GM23248 (cell line): ENCODE results near the gene P2RX4. TPM values are rescaled to one million over a fixed set of nuclear protein-coding genes. Genes with fewer than 3 reads are reported as not detected.
"Not testable (repeated sequence)": the region's sequence is repeated elsewhere in the genome, so short reads cannot be mapped to it uniquely, and the experiment has no call there.

Experiments
- DNase-seq: peaks from one replicate; pipeline ENCODE4 v3.0.0-alpha.2; 2015
- H2AFZ ChIP-seq: fragments of 200-600 bp; sonication (generic); 2 replicates; pipeline ENCODE4 v1.6.1; 2016; ENCODE audit warnings: antibody characterized with exemption
- H3F3A ChIP-seq: fragments of 200-600 bp; sonication (generic); 2 replicates; pipeline ENCODE4 v1.6.1; 2016; ENCODE audit warnings: mild to moderate bottlenecking, antibody characterized with exemption, mixed run types; ENCODE audit not compliant: insufficient read depth
- H3K27ac ChIP-seq: fragments of 200-600 bp; sonication (generic); 2 replicates; pipeline ENCODE4 v1.5.1; 2016; ENCODE audit warnings: mild to moderate bottlenecking
- H3K27me3 ChIP-seq: fragments of 200-600 bp; sonication (generic); replicated peaks from 2 replicates; pipeline ENCODE4 v1.6.1; 2016; ENCODE audit warnings: mild to moderate bottlenecking; ENCODE audit not compliant: insufficient read depth
- H3K36me3 ChIP-seq: fragments of 200-600 bp; sonication (generic); 2 replicates; pipeline ENCODE4 v1.6.1; 2016; ENCODE audit warnings: low read depth, mild to moderate bottlenecking
- H3K4me1 ChIP-seq: fragments of 200-600 bp; sonication (generic); 2 replicates; pipeline ENCODE4 v1.6.1; 2016; ENCODE audit warnings: mild to moderate bottlenecking; ENCODE audit not compliant: insufficient read depth
- H3K4me2 ChIP-seq: fragments of 200-600 bp; sonication (generic); one replicate; pipeline ENCODE4 v1.6.1; 2016; ENCODE audit warnings: mild to moderate bottlenecking; ENCODE audit not compliant: unreplicated experiment
- H3K4me3 ChIP-seq: fragments of 200-600 bp; sonication (generic); 2 replicates; pipeline ENCODE4 v1.5.1; 2016; ENCODE audit warnings: mild to moderate bottlenecking
- H3K79me2 ChIP-seq: fragments of 200-600 bp; sonication (generic); 2 replicates; pipeline ENCODE4 v1.6.1; 2016; ENCODE audit warnings: mild to moderate bottlenecking; ENCODE audit not compliant: insufficient read depth
- H3K9ac ChIP-seq: fragments of 200-600 bp; sonication (generic); 2 replicates; pipeline ENCODE4 v1.6.1; 2016; ENCODE audit warnings: mild to moderate bottlenecking
- H3K9me2 ChIP-seq: fragments of 200-600 bp; sonication (generic); 2 replicates; pipeline ENCODE4 v1.6.1; 2016; ENCODE audit warnings: mixed run types, mild to moderate bottlenecking, moderate library complexity; ENCODE audit not compliant: insufficient read depth
- H3K9me3 ChIP-seq: fragments of 200-600 bp; sonication (generic); one replicate; pipeline ENCODE4 v1.6.1; 2017; ENCODE audit warnings: low read depth
- H4K20me1 ChIP-seq: fragments of 200-600 bp; sonication (generic); 2 replicates; pipeline ENCODE4 v1.6.0; 2016; ENCODE audit not compliant: insufficient read depth
- EZH2 ChIP-seq: fragments of 200-600 bp; sonication (generic); IDR thresholded peaks from 2 replicates; pipeline ENCODE4 v1.6.1; 2018; ENCODE audit warnings: antibody characterized with exemption, mild to moderate bottlenecking; ENCODE audit not compliant: insufficient read depth, poor library complexity, severe bottlenecking
- EZH2phosphoT487 ChIP-seq: fragments of 200-600 bp; sonication (generic); IDR thresholded peaks from 2 replicates; pipeline ENCODE4 v1.6.1; 2018; ENCODE audit warnings: antibody characterized with exemption, moderate library complexity, mild to moderate bottlenecking, low read depth; ENCODE audit not compliant: insufficient read depth
- WGBS, 2 experiments: methylation state at CpG; one replicate each; pipeline ENCODE4 v1.1.6; 2015 to 2017; ENCODE audit warnings: low lambda C conversion rate in 2 of 2, low coverage in 1 of 2; ENCODE audit errors: missing lambda C conversion rate in 2 of 2; 5-methylcytosine and 5-hydroxymethylcytosine counted together
- in situ Hi-C: fragments of 300-500 bp; cut with MboI; formaldehyde crosslinking; loops from 2 replicates; pipeline ENCODE4 v1.15.0; 2020
- polyA plus RNA-seq: library from polyadenylated mRNA; unstranded; fragments of >200 nt; fragmentation: Nextera tagmentation; extraction: Ambion mirVana; gene quantifications from 2 replicates; pipeline ENCODE4 v1.2.1, GENCODE V29; 2016
- total RNA-seq: library from RNA; depleted of rRNA; stranded (reverse); fragments of >200 nt; shearing (Covaris generic); gene quantifications from 2 replicates; pipeline ENCODE4 v1.2.3, GENCODE V29; 2014

P2RX4 gene
- total and polyA plus RNA-seq, 2 experiments from 2014 or later = 18.5 to 27.9 TPM

DNA sequence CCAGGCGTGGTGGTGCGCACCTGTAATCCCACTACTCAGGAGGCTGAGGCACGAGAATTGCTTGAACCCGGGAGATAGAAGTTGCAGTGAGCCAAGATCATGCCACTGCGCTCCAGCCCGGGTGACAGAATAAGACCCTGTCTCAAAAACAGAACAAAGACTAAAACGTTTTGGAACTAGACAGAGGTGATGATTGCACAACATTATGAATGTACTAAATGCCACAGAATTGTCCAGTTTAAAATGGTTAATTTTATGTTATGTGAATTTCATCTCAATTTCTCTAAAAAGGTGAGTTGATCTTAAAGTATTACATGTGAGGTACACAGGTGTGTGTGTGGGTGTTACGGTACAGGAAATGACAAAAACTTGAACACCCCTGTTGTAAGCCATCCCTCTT is 16.5 kb downstream of the P2RX4 start:
- no peak overlapping the region for H3K4me2 ChIP-seq
- no peaks in the 10 kb centered on the region for H3K9me3 ChIP-seq
- no peaks in the 10 kb centered on the region for H3K36me3 ChIP-seq
- H3K4me1 ChIP-seq = no peaks in the 10 kb centered on the region
- H3K4me3 ChIP-seq = no peak overlapping the region
- no peak overlapping the region for H2AFZ ChIP-seq
- no peaks in the 10 kb centered on the region for H4K20me1 ChIP-seq
- no peaks in the 10 kb centered on the region for H3K27me3 ChIP-seq
- no peaks in the 10 kb centered on the region for H3K79me2 ChIP-seq
- in situ Hi-C loops = no loop called here
- WGBS, 2 experiments = 85 to 90% methylated on average over 8 of the region's 8 CpGs
- no peaks in the 10 kb centered on the region for H3F3A ChIP-seq
- no peak overlapping the region for H3K27ac ChIP-seq
- no peak for TF ChIP-seq EZH2phosphoT487
- TF ChIP-seq EZH2 = no peak
- no peak for DNase-seq
- H3K9me2 ChIP-seq = no peaks in the 10 kb centered on the region
- H3K9ac ChIP-seq = no peak overlapping the region

DNA sequence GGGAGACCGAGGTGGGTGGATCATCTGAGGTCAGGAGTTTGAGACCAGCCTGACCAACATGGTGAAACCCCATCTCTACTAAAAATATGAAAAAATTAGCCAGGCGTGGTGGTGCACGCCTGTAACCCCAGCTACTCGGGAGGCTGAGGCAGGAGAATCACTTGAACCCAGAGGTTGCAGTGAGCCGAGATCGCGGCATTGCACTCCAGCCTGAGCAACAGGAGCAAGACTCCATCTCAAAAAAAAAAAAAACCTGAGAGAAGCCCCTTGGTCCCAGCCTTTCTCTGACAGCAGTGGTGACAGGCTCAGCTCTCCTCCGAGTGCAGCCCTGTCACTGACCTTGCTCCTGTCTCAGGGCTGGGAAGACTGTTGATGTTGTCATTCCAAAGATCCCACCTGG is 16.9 kb downstream of the P2RX4 start:
- H3F3A ChIP-seq, H2AFZ ChIP-seq, H3K4me2 ChIP-seq, H3K9me2 ChIP-seq, H3K9me3 ChIP-seq, H3K4me3 ChIP-seq, in situ Hi-C loops, H4K20me1 ChIP-seq, DNase-seq, H3K9ac ChIP-seq, H3K4me1 ChIP-seq, H3K36me3 ChIP-seq, H3K27ac ChIP-seq, H3K79me2 ChIP-seq, H3K27me3 ChIP-seq: not testable (repeated sequence)
- WGBS, 2 experiments = 92 to 94% methylated on average over 7 to 8 of the region's 8 CpGs

DNA sequence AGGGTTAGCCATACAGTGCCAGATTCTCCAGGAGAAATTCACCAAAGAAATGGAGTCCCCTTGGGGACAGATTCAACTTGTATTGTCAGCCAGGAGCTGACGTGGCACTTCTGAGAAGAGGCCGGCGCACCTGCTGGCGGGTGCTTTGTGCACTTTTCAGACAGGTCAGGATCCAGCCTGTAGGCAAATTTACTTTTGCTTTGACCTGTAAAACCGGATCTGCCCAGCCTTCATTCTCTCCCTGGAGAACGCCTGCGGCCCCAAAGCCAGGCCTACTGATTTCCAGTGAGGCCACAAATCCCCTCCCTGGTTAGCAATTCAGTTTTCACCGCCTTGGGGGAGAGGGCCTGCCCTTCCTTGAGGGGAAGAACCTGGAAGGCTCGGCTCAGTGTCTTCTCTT is 17.4 kb downstream of the P2RX4 start:
- Histone ChIP-seq H3K27me3 (no peaks in the 10 kb centered on the region), H3K36me3 (no peaks in the 10 kb centered on the region), H2AFZ (no peak overlapping the region), H3K4me3 (no peak overlapping the region), H3K27ac (no peak overlapping the region), H3K79me2 (no peaks in the 10 kb centered on the region), H3F3A (no peaks in the 10 kb centered on the region), H4K20me1 (no peaks in the 10 kb centered on the region), H3K9me3 (no peaks in the 10 kb centered on the region), H3K4me1 (no peaks in the 10 kb centered on the region), H3K4me2 (no peak overlapping the region), H3K9ac (no peak overlapping the region), H3K9me2 (no peaks in the 10 kb centered on the region)
- no peak for DNase-seq
- WGBS, 2 experiments = 94% methylated on average over 9 of the region's 9 CpGs
- TF ChIP-seq EZH2 (no peak), EZH2phosphoT487 (no peak)
- in situ Hi-C loops = no loop called here

DNA sequence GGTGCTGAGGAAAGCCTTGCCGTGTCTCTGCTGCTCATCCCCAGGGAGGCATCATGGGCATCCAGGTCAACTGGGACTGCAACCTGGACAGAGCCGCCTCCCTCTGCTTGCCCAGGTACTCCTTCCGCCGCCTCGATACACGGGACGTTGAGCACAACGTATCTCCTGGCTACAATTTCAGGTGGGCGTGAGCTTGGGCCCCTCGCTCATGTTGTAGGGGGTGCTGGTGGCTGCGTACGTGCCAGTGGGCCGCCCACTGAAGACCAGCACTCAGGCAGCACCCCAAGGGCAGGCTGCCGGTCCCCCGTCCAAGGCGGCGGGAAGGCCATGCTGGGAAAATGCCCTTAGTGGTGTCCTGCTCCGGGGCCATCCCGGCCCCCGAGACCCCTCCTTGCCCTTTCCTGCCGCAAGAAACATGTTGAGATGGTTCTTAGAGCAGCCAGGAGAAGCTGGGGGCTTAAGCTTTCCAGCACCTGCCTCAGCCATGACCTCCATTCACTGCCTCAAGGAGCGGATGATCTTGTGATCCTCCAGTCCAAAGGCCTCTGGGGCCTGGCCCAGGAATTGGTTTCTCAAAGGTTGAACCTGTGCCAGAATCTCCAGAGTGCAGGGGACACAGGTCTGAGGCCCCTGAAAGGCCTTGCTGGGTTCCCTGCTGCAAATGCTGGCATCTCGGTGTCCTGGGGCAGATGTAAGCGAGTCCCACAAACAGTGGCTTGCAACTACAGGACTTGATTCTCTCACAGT is 19.2 kb downstream of the P2RX4 start:
- Histone ChIP-seq H3K36me3 (no peaks in the 10 kb centered on the region), H3K9me2 (no peaks in the 10 kb centered on the region), H2AFZ (no peak overlapping the region), H4K20me1 (no peaks in the 10 kb centered on the region), H3F3A (no peaks in the 10 kb centered on the region), H3K4me3 (no peak overlapping the region), H3K4me1 (no peaks in the 10 kb centered on the region), H3K27me3 (no peaks in the 10 kb centered on the region), H3K9me3 (no peaks in the 10 kb centered on the region), H3K27ac (no peak overlapping the region), H3K9ac (no peak overlapping the region), H3K4me2 (no peak overlapping the region), H3K79me2 (no peaks in the 10 kb centered on the region)
- no peak for TF ChIP-seq EZH2phosphoT487
- no peak for TF ChIP-seq EZH2
- no peak for DNase-seq
- in situ Hi-C loops = no loop called here
- WGBS, 2 experiments = 98% methylated on average over 22 to 24 of the region's 24 CpGs

DNA sequence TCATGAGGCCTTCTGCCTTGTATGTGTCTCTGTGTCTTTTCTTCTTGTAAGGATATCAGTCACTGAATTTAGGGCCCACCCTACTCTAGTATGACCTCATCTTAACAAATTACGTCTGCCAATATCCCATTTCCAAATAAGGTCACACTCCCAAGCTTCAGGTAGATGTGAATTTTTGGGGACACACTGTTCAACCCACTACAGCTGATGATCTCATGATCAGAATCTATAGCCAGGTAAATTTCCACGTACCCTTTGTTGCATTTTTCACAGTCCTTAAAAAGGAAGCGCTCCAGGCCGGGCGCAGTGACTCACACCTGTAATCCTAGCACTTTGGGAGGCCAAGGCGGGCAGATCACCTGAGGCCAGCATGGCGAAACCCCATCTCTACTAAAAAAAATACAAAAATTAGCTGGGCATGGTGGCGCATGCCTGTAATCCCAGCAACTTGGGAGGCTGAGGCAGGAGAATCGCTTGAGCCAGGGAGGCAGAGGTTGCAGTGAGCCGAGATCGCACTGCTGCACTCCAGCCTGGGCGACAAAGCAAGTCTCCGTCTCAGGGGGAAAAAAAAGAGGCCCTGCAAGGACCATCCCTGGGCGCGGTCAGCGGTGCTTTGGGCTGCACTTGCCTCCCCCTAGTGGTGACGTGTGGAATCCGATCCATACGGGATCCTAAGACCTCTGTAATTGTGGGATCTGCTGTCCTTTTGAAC is 20.1 kb downstream of the P2RX4 start:
- in situ Hi-C loops, H3K9me3 ChIP-seq, H4K20me1 ChIP-seq, H3K79me2 ChIP-seq, H3K9ac ChIP-seq, H3K4me2 ChIP-seq, H3K36me3 ChIP-seq, H3K27ac ChIP-seq, H3K4me1 ChIP-seq, H3K27me3 ChIP-seq, H3F3A ChIP-seq, H3K9me2 ChIP-seq, H3K4me3 ChIP-seq: not testable (repeated sequence)
- 51 to 55% methylated on average over 19 of the region's 19 CpGs for WGBS, 2 experiments
- H2AFZ ChIP-seq = peak overlapping the region; percentile 59; the same call in 1 of the 2 replicates
- DNase-seq = peak; percentile 80
